ENCODE measurements around the gene KCNN3. TPM values are rescaled to one million over a fixed set of nuclear protein-coding genes. Genes with fewer than 3 reads are reported as not detected.
"Not testable (repeated sequence)": the region's sequence is repeated elsewhere in the genome, so short reads cannot be mapped to it uniquely, and the experiment has no call there.

The KCNN3 gene
- total RNA-seq, 4 donors from 2014 or later, result 3.5 to 5.6 (median 4.4) TPM

- WGBS, 2 donors, result 90 to 94% methylated on average over 5 of the region's 5 CpGs
- intact Hi-C loops (cut with DNase I), result no loop called here
These were observed 38.9 kb upstream of the KCNN3 start for GRCh38 chr1:154908937-154909336.

GRCh38 chr1:154908129-154908528, 38.0 kb upstream of the KCNN3 start:
- H3K4me3 ChIP-seq (replicated peaks in 1 of 3); intact Hi-C loops (cut with DNase I); H3K27ac ChIP-seq; H3K4me1 ChIP-seq; H3K27me3 ChIP-seq; DNase-seq; H3K36me3 ChIP-seq; H3K9me3 ChIP-seq: not testable (repeated sequence)
- WGBS, 2 donors, result 69 to 71% methylated on average over 3 of the region's 3 CpGs

More at GRCh38 chr1:154908937-154909336, 38.9 kb upstream of the KCNN3 start:
- no peaks in the 10 kb centered on the region for H3K9me3 ChIP-seq
- no peaks in the 10 kb centered on the region for H3K27me3 ChIP-seq
- TF ChIP-seq POLR2A (IDR thresholded peaks at IDR 0.05), result no peak
- TF ChIP-seq CTCF (IDR thresholded peaks at IDR 0.05), result no peak
- H3K27ac ChIP-seq, result no peak overlapping the region
- no peak overlapping the region for H3K4me3 ChIP-seq (replicated peaks in 1 of 3)
- no peak for DNase-seq
- no peaks in the 10 kb centered on the region for H3K36me3 ChIP-seq
- no peaks in the 10 kb centered on the region for H3K4me1 ChIP-seq

- H3K4me1 ChIP-seq, result no peaks in the 10 kb centered on the region
- DNase-seq, result no peak
- H3K9me3 ChIP-seq, result no peaks in the 10 kb centered on the region
- H3K36me3 ChIP-seq, result no peaks in the 10 kb centered on the region
- TF ChIP-seq CTCF (IDR thresholded peaks at IDR 0.05) (peak in 3 of 6 experiments; percentile 28 to 38 (median 36)), POLR2A (IDR thresholded peaks at IDR 0.05) (no peak)
- 84 to 89% methylated on average over 7 of the region's 7 CpGs for WGBS, 2 donors
- no peaks in the 10 kb centered on the region for H3K27me3 ChIP-seq
- intact Hi-C loops (cut with DNase I), result no loop called here
- no peak overlapping the region for H3K4me3 ChIP-seq (replicated peaks in 1 of 3)
- H3K27ac ChIP-seq, result no peak overlapping the region
These were observed 36.6 kb upstream of the KCNN3 start for GRCh38 chr1:154906621-154907081.

- Histone ChIP-seq H3K4me1 (no peaks in the 10 kb centered on the region), H3K27me3 (no peaks in the 10 kb centered on the region), H3K27ac (no peak overlapping the region), H3K4me3 (replicated peaks in 1 of 3) (no peak overlapping the region), H3K36me3 (no peaks in the 10 kb centered on the region), H3K9me3 (no peaks in the 10 kb centered on the region)
- intact Hi-C loops (cut with DNase I), result no loop called here
- WGBS, 2 donors, result 62 to 80% methylated on average over 3 of the region's 3 CpGs
- TF ChIP-seq CTCF (IDR thresholded peaks at IDR 0.05), result no peak
- TF ChIP-seq POLR2A (IDR thresholded peaks at IDR 0.05), result no peak
- no peak for DNase-seq
These were observed 33.0 kb upstream of the KCNN3 start for GRCh38 chr1:154902938-154903566.

- Histone ChIP-seq H3K27me3 (no peaks in the 10 kb centered on the region), H3K9me3 (no peaks in the 10 kb centered on the region), H3K36me3 (no peaks in the 10 kb centered on the region), H3K4me3 (replicated peaks in 1 of 3) (no peak overlapping the region), H3K4me1 (no peaks in the 10 kb centered on the region), H3K27ac (no peak overlapping the region)
- 98% methylated on average over 1 of the region's 1 CpG for WGBS, 2 donors
- no peak for DNase-seq
- TF ChIP-seq POLR2A (IDR thresholded peaks at IDR 0.05), result no peak
- TF ChIP-seq CTCF (IDR thresholded peaks at IDR 0.05), result no peak
- intact Hi-C loops (cut with DNase I), result no loop called here
These were observed 31.5 kb upstream of the KCNN3 start for GRCh38 chr1:154901591-154901990.
